ENCODE measurements around the gene COL4A6. TPM values are rescaled to one million over a fixed set of nuclear protein-coding genes. Genes with fewer than 3 reads are reported as not detected.

COL4A6 gene
- total and polyA plus RNA-seq, 2 of the 8 experiments (the other 6 are each of a cell fraction or from before 2014, with no cell fraction given), result 5.9 to 11.8 TPM

- Histone ChIP-seq H2BK5ac (ENCODE audit: low read depth, low read length) (no peak overlapping the region), H3K4ac (replicated peaks; ENCODE audit: insufficient read length, low read depth, low read length) (no peak overlapping the region), H3K18ac (ENCODE audit: extremely low read depth, low read length) (no peak overlapping the region), H3K36me3 (ENCODE audit: control insufficient read depth in 2 of 4, insufficient read depth in 4 of 4, low read length in 3 of 4) (no peaks in the 10 kb centered on the region), H2BK12ac (ENCODE audit: low read depth, low read length) (no peak overlapping the region), H3K9ac (replicated peaks in 1 of 4; ENCODE audit: extremely low read depth in 1 of 4, low read depth in 3 of 4, low read length in 3 of 4) (no peak overlapping the region), H3K23me2 (ENCODE audit: low read depth, low read length) (no peaks in the 10 kb centered on the region), H2BK20ac (ENCODE audit: low read length) (no peak overlapping the region), H3K27ac (ENCODE audit: low read depth, low read length) (no peak overlapping the region), H3K23ac (ENCODE audit: insufficient read length) (no peak overlapping the region), H3K27me3 (replicated peaks in 1 of 4; ENCODE audit: control insufficient read depth in 3 of 4, extremely low read depth in 1 of 4, insufficient read depth in 3 of 4, low read length in 3 of 4) (no peaks in the 10 kb centered on the region), H4K5ac (ENCODE audit: insufficient read length, low read depth, low read length) (no peak overlapping the region), H3K4me2 (ENCODE audit: insufficient read depth in 1 of 2, low read depth in 2 of 2, low read length in 2 of 2) (no peak overlapping the region), H2BK120ac (replicated peaks; ENCODE audit: low read depth, low read length) (no peak overlapping the region), H2BK15ac (ENCODE audit: low read length) (no peak overlapping the region), H2AK5ac (ENCODE audit: low read depth, low read length) (no peak overlapping the region), H2AFZ (ENCODE audit: low read length) (no peak overlapping the region), H4K20me1 (replicated peaks in 1 of 2; ENCODE audit: control insufficient read depth in 1 of 2, insufficient read depth in 2 of 2, low read length in 2 of 2) (no peaks in the 10 kb centered on the region), H3K79me2 (ENCODE audit: control insufficient read depth in 1 of 2, insufficient read depth in 2 of 2, low read length in 2 of 2) (no peaks in the 10 kb centered on the region), H4K8ac (ENCODE audit: extremely low read depth, insufficient read depth, low read length) (no peak overlapping the region), H3K79me1 (ENCODE audit: low read depth, low read length) (no peaks in the 10 kb centered on the region), H4K91ac (replicated peaks; ENCODE audit: insufficient read length, low read length) (no peak overlapping the region), H3K56ac (replicated peaks; ENCODE audit: insufficient read length, low read depth, low read length) (no peak overlapping the region), H3K14ac (ENCODE audit: insufficient read length) (no peak overlapping the region), H3K4me1 (replicated peaks in 1 of 4; ENCODE audit: control insufficient read depth in 3 of 4, insufficient read depth in 4 of 4, low read length in 3 of 4) (no peaks in the 10 kb centered on the region), H3K9me3 (ENCODE audit: insufficient read depth in 2 of 2, low read depth in 1 of 2, low read length in 1 of 2) (no peaks in the 10 kb centered on the region), H3K4me3 (ENCODE audit: extremely low read depth in 1 of 4, insufficient read depth in 2 of 4, low read depth in 3 of 4, low read length in 4 of 4) (no peak overlapping the region)
- 96% methylated on average over 5 of the region's 5 CpGs; no CpG with 5 or more reads in 1 of the 2 experiments for WGBS, 2 experiments (ENCODE audit: extremely low coverage in 1 of 2, insufficient coverage in 1 of 2, insufficient read length in 1 of 2, insufficient replicate concordance in 2 of 2, low coverage in 1 of 2, low lambda C conversion rate in 2 of 2, missing lambda C conversion rate in 1 of 2)
- CTCF ChIA-PET (ENCODE audit: partially characterized antibody), result interaction anchor here (1.0 to 1.3 kb wide), 2 partner anchors 17 to 39 kb away, joined by 3 to 4 read pairs; no protein-coding TSS in a partner anchor
- POLR2A ChIA-PET (ENCODE audit: partially characterized antibody), result no interaction called here
- DNase-seq (ENCODE audit: low read depth in 1 of 2, low spot score in 2 of 2) (no peak), FAIRE-seq (no peak)
- TF ChIP-seq, protein P1, sequence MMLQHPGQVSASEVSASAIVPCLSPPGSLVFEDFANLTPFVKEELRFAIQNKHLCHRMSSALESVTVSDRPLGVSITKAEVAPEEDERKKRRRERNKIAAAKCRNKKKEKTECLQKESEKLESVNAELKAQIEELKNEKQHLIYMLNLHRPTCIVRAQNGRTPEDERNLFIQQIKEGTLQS (IDR thresholded peaks at IDR 0.05; ENCODE audit: insufficient read depth, low read depth, low read length), result no peak
- no peak for TF ChIP-seq RXRA (IDR thresholded peaks at IDR 0.05; ENCODE audit: insufficient read depth, low read depth, low read length)
- no peak for TF ChIP-seq RFX5 (IDR thresholded peaks at IDR 0.05; ENCODE audit: borderline replicate concordance, low read depth, low read length)
- TF ChIP-seq JUN (IDR thresholded peaks at IDR 0.05; ENCODE audit: low read depth, low read length), result no peak
- no peak for TF ChIP-seq HDAC2 (IDR thresholded peaks at IDR 0.05; ENCODE audit: borderline replicate concordance in 1 of 2, low read depth in 2 of 2, low read length in 2 of 2)
- TF ChIP-seq SUZ12 (IDR thresholded peaks at IDR 0.05; ENCODE audit: low read length), result no peak
These were observed 277.9 kb downstream of the COL4A6 start for GRCh38 chrX:108160309-108160708.

All from H1 (cell line).